ENCODE results near the gene S100A7A.

DNA sequence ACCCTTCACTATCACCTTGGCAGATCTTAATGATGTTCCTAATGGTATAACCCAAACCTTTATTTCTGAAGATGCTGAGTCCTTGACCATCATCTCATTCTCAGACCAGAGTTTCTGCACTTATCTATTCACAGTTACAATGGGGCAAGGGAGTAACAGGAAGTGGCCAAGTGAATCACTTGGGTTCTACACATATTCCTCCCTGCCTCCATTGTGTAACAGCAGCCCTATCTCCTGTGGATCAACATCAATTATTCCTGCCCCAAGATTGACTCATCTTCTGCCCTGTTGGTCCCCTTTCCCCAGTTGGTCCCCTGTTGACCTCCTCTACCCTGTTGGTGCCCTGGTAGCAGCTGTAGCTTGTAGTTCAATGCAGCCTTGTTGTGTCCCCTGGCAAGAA, 54.4 kb downstream of the S100A7A start:
- no peak for TF ChIP-seq EZH2 (IDR thresholded peaks at IDR 0.05; ENCODE audit: borderline replicate concordance, insufficient read depth, low read depth, low read length, poor library complexity, severe bottlenecking)
- TF ChIP-seq, protein P1, sequence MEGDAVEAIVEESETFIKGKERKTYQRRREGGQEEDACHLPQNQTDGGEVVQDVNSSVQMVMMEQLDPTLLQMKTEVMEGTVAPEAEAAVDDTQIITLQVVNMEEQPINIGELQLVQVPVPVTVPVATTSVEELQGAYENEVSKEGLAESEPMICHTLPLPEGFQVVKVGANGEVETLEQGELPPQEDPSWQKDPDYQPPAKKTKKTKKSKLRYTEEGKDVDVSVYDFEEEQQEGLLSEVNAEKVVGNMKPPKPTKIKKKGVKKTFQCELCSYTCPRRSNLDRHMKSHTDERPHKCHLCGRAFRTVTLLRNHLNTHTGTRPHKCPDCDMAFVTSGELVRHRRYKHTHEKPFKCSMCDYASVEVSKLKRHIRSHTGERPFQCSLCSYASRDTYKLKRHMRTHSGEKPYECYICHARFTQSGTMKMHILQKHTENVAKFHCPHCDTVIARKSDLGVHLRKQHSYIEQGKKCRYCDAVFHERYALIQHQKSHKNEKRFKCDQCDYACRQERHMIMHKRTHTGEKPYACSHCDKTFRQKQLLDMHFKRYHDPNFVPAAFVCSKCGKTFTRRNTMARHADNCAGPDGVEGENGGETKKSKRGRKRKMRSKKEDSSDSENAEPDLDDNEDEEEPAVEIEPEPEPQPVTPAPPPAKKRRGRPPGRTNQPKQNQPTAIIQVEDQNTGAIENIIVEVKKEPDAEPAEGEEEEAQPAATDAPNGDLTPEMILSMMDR (IDR thresholded peaks at IDR 0.05): no peak

Measured in B cell (primary cell).